ENCODE results near the gene TNFRSF25.

DNA sequence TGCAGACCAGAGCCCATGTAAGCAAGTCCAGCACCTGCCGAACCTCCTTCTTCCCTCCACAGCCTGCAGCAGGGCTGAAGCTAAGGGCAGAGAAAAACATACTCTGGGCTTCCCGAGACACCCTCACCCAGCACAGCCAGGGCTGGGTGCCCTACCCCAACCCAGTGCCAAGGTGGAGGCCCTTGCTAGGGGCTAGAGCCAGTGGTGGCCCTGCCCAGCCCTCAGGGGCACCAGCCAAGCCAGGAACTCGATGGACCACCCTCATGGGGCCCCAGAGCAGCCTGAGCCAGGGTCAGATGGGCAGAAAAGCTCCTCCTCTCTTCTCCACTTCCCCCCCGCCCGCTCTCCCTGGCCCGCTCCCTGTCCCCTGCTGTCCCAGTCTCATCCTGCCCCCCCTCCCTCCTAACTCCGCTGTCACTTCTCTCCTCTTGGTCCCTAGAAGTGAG, 15.9 kb downstream of the TNFRSF25 start:
- TF ChIP-seq, protein P1, sequence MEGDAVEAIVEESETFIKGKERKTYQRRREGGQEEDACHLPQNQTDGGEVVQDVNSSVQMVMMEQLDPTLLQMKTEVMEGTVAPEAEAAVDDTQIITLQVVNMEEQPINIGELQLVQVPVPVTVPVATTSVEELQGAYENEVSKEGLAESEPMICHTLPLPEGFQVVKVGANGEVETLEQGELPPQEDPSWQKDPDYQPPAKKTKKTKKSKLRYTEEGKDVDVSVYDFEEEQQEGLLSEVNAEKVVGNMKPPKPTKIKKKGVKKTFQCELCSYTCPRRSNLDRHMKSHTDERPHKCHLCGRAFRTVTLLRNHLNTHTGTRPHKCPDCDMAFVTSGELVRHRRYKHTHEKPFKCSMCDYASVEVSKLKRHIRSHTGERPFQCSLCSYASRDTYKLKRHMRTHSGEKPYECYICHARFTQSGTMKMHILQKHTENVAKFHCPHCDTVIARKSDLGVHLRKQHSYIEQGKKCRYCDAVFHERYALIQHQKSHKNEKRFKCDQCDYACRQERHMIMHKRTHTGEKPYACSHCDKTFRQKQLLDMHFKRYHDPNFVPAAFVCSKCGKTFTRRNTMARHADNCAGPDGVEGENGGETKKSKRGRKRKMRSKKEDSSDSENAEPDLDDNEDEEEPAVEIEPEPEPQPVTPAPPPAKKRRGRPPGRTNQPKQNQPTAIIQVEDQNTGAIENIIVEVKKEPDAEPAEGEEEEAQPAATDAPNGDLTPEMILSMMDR (IDR thresholded peaks at IDR 0.05; ENCODE audit: poor library complexity) = no peak
- TF ChIP-seq EZH2phosphoT487 (IDR thresholded peaks at IDR 0.05; ENCODE audit: low read depth, severe bottlenecking, unreplicated experiment) = no peak
